HG02973 (cell line): ENCODE measurements around the gene ALDH3B2.
"Not testable (repeated sequence)": the region's sequence is repeated elsewhere in the genome, so short reads cannot be mapped to it uniquely, and the experiment has no call there.

Source experiments
- ATAC-seq: cut with Tn5 transposase; IDR thresholded peaks from one replicate; pipeline ENCODE4 v1.9.1; 2021; ENCODE audit warnings: moderate library complexity; ENCODE audit not compliant: unreplicated experiment

Gene ALDH3B2

GRCh38 chr11:67662835-67663531, 11.4 kb downstream of the ALDH3B2 start:
- no peak for ATAC-seq

GRCh38 chr11:67662142-67662834, 12.1 kb downstream of the ALDH3B2 start:
- ATAC-seq: no peak

GRCh38 chr11:67660752-67661151, 13.7 kb downstream of the ALDH3B2 start:
- not testable (repeated sequence) for ATAC-seq

GRCh38 chr11:67659651-67660165, 14.7 kb downstream of the ALDH3B2 start:
- ATAC-seq: not testable (repeated sequence)

GRCh38 chr11:67657300-67657699, 17.1 kb downstream of the ALDH3B2 start:
- ATAC-seq: no peak

- no peak for ATAC-seq
Measured at GRCh38 chr11:67656278-67656922, 18.0 kb downstream of the ALDH3B2 start.

GRCh38 chr11:67654225-67654624, 20.2 kb downstream of the ALDH3B2 start:
- no peak for ATAC-seq

- no peak for ATAC-seq
Measured at GRCh38 chr11:67652965-67653845, 21.2 kb downstream of the ALDH3B2 start.

- no peak for ATAC-seq
Measured at GRCh38 chr11:67651976-67652781, 22.2 kb downstream of the ALDH3B2 start.

- no peak for ATAC-seq
Measured at GRCh38 chr11:67649634-67650510, 24.6 kb downstream of the ALDH3B2 start.

- no peak for ATAC-seq
Measured at GRCh38 chr11:67648796-67649613, 25.4 kb downstream of the ALDH3B2 start.

GRCh38 chr11:67648140-67648795, 26.2 kb downstream of the ALDH3B2 start:
- no peak for ATAC-seq

GRCh38 chr11:67647471-67647870, 27.0 kb downstream of the ALDH3B2 start:
- no peak for ATAC-seq

- no peak for ATAC-seq
Measured at GRCh38 chr11:67646535-67647336, 27.7 kb downstream of the ALDH3B2 start.

GRCh38 chr11:67645521-67646461, 28.6 kb downstream of the ALDH3B2 start:
- ATAC-seq: no peak
